Thyroid gland (tissue), 4 donors: ENCODE data around the gene SAAL1. TPM values are rescaled to one million over a fixed set of nuclear protein-coding genes. Genes with fewer than 3 reads are reported as not detected.

Experiments
- DNase-seq, 2 donors: peaks; one replicate each; pipeline ENCODE4 v3.0.0-alpha.2; 2019
- H3K27ac ChIP-seq, 3 donors: fragments of 200-600 bp; sonication (generic); 1 replicate in 2 of 3; 2 replicates in 1 of 3; pipeline ENCODE4 v1.5.1; 2016 to 2019; ENCODE audit warnings: mild to moderate bottlenecking in 1 of 3, moderate library complexity in 1 of 3
- H3K27me3 ChIP-seq: fragments of 200-600 bp; sonication (generic); one replicate; pipeline ENCODE4 v1.5.1; 2019
- H3K36me3 ChIP-seq, 2 donors: fragments of 200-600 bp; sonication (generic); one replicate each; pipeline ENCODE4 v1.5.1; 2016 to 2019
- H3K4me1 ChIP-seq, 2 donors: fragments of 200-600 bp; sonication (generic); one replicate each; pipeline ENCODE4 v1.5.1; 2017 to 2019
- H3K4me3 ChIP-seq, 3 donors: fragments of 200-600 bp; sonication (generic); replicated peaks in 1 of 3; 1 replicate in 2 of 3; 2 replicates in 1 of 3; pipeline ENCODE4 v1.5.1; 2016; ENCODE audit warnings: mild to moderate bottlenecking in 1 of 3
- H3K9me3 ChIP-seq: fragments of 200-600 bp; sonication (generic); one replicate; pipeline ENCODE4 v1.5.1; 2017
- POLR2A ChIP-seq, 2 donors: fragments of 450-650 bp; IDR thresholded peaks; one replicate each; pipeline ENCODE4 v1.6.1; 2017; ENCODE audit warnings: antibody characterized with exemption in 2 of 2, mild to moderate bottlenecking in 2 of 2, moderate library complexity in 1 of 2
- WGBS, 2 donors: methylation state at CpG; one replicate each; pipeline ENCODE4 v1.1.5; 2017; 5-methylcytosine and 5-hydroxymethylcytosine counted together
- intact Hi-C: fragments of 100-400 bp; cut with DNase I; formaldehyde crosslinking; loops from one replicate; pipeline ENCODE4 v1.15.1; 2023
- total RNA-seq, 4 donors: library from RNA; depleted of rRNA; stranded (reverse); fragments of >200 nt; gene quantifications; one replicate each; pipeline ENCODE4 v1.2.3, GENCODE V29; 2016
- TF ChIP-seq, protein P1 (sequence below), 6 experiments: fragments of 200-600 bp in 3 of 6; fragments of 450-650 bp in 3 of 6; sonication (generic) in 3 of 6; IDR thresholded peaks; one replicate each; pipeline ENCODE4 v1.5.1; 2016 to 2019; ENCODE audit warnings: antibody characterized with exemption in 6 of 6, mild to moderate bottlenecking in 2 of 6, inconsistent platforms in 1 of 6, moderate library complexity in 1 of 6

The SAAL1 gene
- total RNA-seq, 4 donors from 2014 or later = 8.1 to 14.3 (median 12.4) TPM

GRCh38 chr11:18115360-18116127, 9.7 kb upstream of the SAAL1 start:
- Histone ChIP-seq H3K4me1 (no peaks in the 10 kb centered on the region), H3K36me3 (no peaks in the 10 kb centered on the region), H3K27ac (no peak overlapping the region), H3K4me3 (no peak overlapping the region), H3K27me3 (no peaks in the 10 kb centered on the region), H3K9me3 (no peaks in the 10 kb centered on the region)
- intact Hi-C loops = loop anchor here (5.0 kb wide), 2 partner anchors 383 to 617 kb away; partner anchors contain the start of gene KCNC1
- peak; percentile 52 to 61 for DNase-seq
- 1% methylated on average over 6 to 9 of the region's 9 CpGs for WGBS, 2 donors
- TF ChIP-seq, protein P1, sequence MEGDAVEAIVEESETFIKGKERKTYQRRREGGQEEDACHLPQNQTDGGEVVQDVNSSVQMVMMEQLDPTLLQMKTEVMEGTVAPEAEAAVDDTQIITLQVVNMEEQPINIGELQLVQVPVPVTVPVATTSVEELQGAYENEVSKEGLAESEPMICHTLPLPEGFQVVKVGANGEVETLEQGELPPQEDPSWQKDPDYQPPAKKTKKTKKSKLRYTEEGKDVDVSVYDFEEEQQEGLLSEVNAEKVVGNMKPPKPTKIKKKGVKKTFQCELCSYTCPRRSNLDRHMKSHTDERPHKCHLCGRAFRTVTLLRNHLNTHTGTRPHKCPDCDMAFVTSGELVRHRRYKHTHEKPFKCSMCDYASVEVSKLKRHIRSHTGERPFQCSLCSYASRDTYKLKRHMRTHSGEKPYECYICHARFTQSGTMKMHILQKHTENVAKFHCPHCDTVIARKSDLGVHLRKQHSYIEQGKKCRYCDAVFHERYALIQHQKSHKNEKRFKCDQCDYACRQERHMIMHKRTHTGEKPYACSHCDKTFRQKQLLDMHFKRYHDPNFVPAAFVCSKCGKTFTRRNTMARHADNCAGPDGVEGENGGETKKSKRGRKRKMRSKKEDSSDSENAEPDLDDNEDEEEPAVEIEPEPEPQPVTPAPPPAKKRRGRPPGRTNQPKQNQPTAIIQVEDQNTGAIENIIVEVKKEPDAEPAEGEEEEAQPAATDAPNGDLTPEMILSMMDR (IDR thresholded peaks at IDR 0.05) = peak; percentile 68 to 87 (median 76)
- TF ChIP-seq POLR2A (IDR thresholded peaks at IDR 0.05) = no peak

GRCh38 chr11:18111005-18111404, 5.1 kb upstream of the SAAL1 start:
- no peaks in the 10 kb centered on the region for H3K27me3 ChIP-seq
- H3K4me3 ChIP-seq = no peak overlapping the region
- no peaks in the 10 kb centered on the region for H3K36me3 ChIP-seq
- no peak overlapping the region for H3K27ac ChIP-seq
- no peak for TF ChIP-seq POLR2A (IDR thresholded peaks at IDR 0.05)
- TF ChIP-seq, protein P1 (IDR thresholded peaks at IDR 0.05) = no peak
- H3K4me1 ChIP-seq = no peaks in the 10 kb centered on the region
- WGBS, 2 donors = 23% methylated on average over 2 of the region's 2 CpGs
- H3K9me3 ChIP-seq = no peaks in the 10 kb centered on the region
- intact Hi-C loops = no loop called here
- DNase-seq = no peak

DNA sequence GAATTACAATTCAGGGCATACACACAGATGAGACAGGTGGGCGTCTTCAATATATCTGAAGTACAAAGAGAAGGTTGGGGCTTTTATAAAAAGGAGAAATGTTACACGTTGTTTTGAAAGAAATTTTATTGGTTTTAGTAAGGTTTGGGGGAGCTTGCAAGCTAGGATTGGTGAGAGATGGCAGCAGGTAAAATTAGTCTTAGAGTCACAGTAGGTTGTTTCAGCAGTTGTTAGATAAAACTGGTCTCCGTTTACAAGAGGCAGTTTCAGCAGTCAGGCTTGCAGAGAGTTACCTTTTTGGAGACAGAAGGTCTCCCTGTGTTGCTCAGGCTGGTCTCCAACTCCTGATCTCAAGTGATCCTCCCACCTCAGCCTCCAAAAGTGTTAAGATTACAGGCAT, 2.4 kb upstream of the SAAL1 start:
- no peak for DNase-seq
- H3K4me1 ChIP-seq = peaks cover 0 to 10% of the 10 kb centered on the region in 2 donors
- no peaks in the 10 kb centered on the region for H3K36me3 ChIP-seq
- H3K9me3 ChIP-seq = no peaks in the 10 kb centered on the region
- H3K4me3 ChIP-seq = no peak overlapping the region
- intact Hi-C loops = loop anchor here (10.0 kb wide), 1 partner anchor 93 kb away; the partner anchor contains the start of gene SERGEF
- H3K27ac ChIP-seq = no peak overlapping the region
- 65% methylated on average over 3 of the region's 3 CpGs for WGBS, 2 donors
- TF ChIP-seq, protein P1 (IDR thresholded peaks at IDR 0.05) = no peak
- TF ChIP-seq POLR2A (IDR thresholded peaks at IDR 0.05) = no peak
- no peaks in the 10 kb centered on the region for H3K27me3 ChIP-seq

DNA sequence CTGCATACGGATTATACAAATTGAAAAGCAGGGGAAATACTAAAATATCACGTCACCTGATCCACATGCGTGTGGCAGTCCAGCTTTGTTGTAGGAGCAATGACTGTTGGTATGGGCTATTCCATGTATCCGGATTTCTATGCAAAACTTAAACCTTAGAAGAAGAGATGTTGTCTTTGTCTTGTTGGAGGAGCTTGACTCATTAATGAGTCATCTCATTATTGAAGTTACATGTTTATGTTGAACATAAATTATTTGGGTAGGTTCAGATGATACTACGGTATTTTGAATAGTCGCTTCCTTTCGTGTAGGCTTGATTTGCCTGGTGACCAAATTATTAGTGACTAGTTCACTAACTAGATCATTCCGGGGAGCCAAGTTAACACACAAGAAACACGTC, 806 bp upstream of the SAAL1 start:
- no peak for DNase-seq
- TF ChIP-seq POLR2A (IDR thresholded peaks at IDR 0.05) = no peak
- TF ChIP-seq, protein P1 (IDR thresholded peaks at IDR 0.05) = no peak
- H3K27me3 ChIP-seq = no peaks in the 10 kb centered on the region
- peaks cover 0 to 10% of the 10 kb centered on the region in 2 donors for H3K4me1 ChIP-seq
- no peaks in the 10 kb centered on the region for H3K9me3 ChIP-seq
- no peak overlapping the region for H3K4me3 ChIP-seq
- WGBS, 2 donors = 93 to 94% methylated on average over 9 of the region's 9 CpGs
- peaks cover 9 to 12% of the 10 kb centered on the region in 2 donors for H3K36me3 ChIP-seq
- no peak overlapping the region for H3K27ac ChIP-seq
- intact Hi-C loops = loop anchor here (10.0 kb wide), 1 partner anchor 92 kb away; the partner anchor contains the start of gene SERGEF
